Omental fat pad (tissue), 4 donors: ENCODE results near the gene TCEA3. TPM values are rescaled to one million over a fixed set of nuclear protein-coding genes. Genes with fewer than 3 reads are reported as not detected.

Experiments
- ATAC-seq: fragments of 150-250 bp; one replicate; pipeline ENCODE4 v1.9.1; 2016; ENCODE audit warnings: mild to moderate bottlenecking, moderate library complexity; ENCODE audit not compliant: low FRiP score
- DNase-seq: peaks from one replicate; pipeline ENCODE4 v3.0.0-alpha.2; 2019; ENCODE audit warnings: low spot score
- CTCF ChIP-seq, 3 donors: fragments of 450-650 bp; IDR thresholded peaks; one replicate each; pipeline ENCODE4 v1.5.1; 2016 to 2017; ENCODE audit warnings: antibody characterized with exemption in 3 of 3, mild to moderate bottlenecking in 3 of 3, moderate library complexity in 2 of 3
- total RNA-seq, 4 donors: library from RNA; depleted of rRNA; stranded (reverse); fragments of >200 nt; gene quantifications; one replicate each; pipeline ENCODE4 v1.1.0, GENCODE V29; 2016

Gene TCEA3
- total RNA-seq, 4 donors from 2014 or later: 5.0 to 13.2 (median 7.5) TPM

- ATAC-seq (no peak), DNase-seq (no peak)
- TF ChIP-seq CTCF (IDR thresholded peaks at IDR 0.05): no peak
These were observed 28.7 kb downstream of the TCEA3 start for GRCh38 chr1:23395849-23396248.

GRCh38 chr1:23395154-23395724, 29.3 kb downstream of the TCEA3 start:
- DNase-seq (no peak), ATAC-seq (no peak)
- TF ChIP-seq CTCF (IDR thresholded peaks at IDR 0.05): no peak

GRCh38 chr1:23394684-23395083, 29.9 kb downstream of the TCEA3 start:
- no peak for DNase-seq
- no peak for TF ChIP-seq CTCF (IDR thresholded peaks at IDR 0.05)
- ATAC-seq: peak; percentile 33

GRCh38 chr1:23394181-23394580, 30.4 kb downstream of the TCEA3 start:
- ATAC-seq: no peak

GRCh38 chr1:23393706-23394105, 30.8 kb downstream of the TCEA3 start:
- no peak for TF ChIP-seq CTCF (IDR thresholded peaks at IDR 0.05)
- ATAC-seq: peak; percentile 35
- no peak for DNase-seq

More at GRCh38 chr1:23394181-23394580, 30.4 kb downstream of the TCEA3 start:
- DNase-seq: no peak
- TF ChIP-seq CTCF (IDR thresholded peaks at IDR 0.05): no peak

- TF ChIP-seq CTCF (IDR thresholded peaks at IDR 0.05): no peak
- ATAC-seq (no peak), DNase-seq (no peak)
These were observed 32.3 kb downstream of the TCEA3 start for GRCh38 chr1:23392125-23392855.

GRCh38 chr1:23389837-23390321, 34.7 kb downstream of the TCEA3 start:
- ATAC-seq (no peak), DNase-seq (no peak)
- no peak for TF ChIP-seq CTCF (IDR thresholded peaks at IDR 0.05)
